A549 treated with AZD9567 at 1 μM for 4 hours (cell line): ENCODE measurements around the gene COPRS. TPM values are rescaled to one million over a fixed set of nuclear protein-coding genes. Genes with fewer than 3 reads are reported as not detected.

Experiments used
- total RNA-seq: library from RNA; stranded (reverse); fragments of 200-300 nt; extraction: Qiagen RNA extraction; gene quantifications from 5 replicates; pipeline ENCODE4 v1.2.3, GENCODE V29; 2022; ENCODE audit not compliant: insufficient read depth

The COPRS gene
- 135 to 169 TPM (median 163 TPM) in 5 replicates for total RNA-seq

GRCh38 chr17:31858642-31859486 is at the start of gene COPRS:
Gene COPRS (minus strand): TSS chr17:31859244. CDS start chr17:31859199, 45 bp downstream.

Other genes with a start within 250 kb of the COPRS start
- 71.7 to 92.5 TPM (median 87.2 TPM) in 5 replicates for gene UTP6, start 42.5 kb upstream of the COPRS start, total RNA-seq
- 20.5 to 33.9 TPM (median 27.7 TPM) in 5 replicates for gene SUZ12, start 77.8 kb upstream of the COPRS start, total RNA-seq
- 8.6 to 10.5 TPM (median 9.9 TPM) in 5 replicates for gene LRRC37B, start 148.1 kb upstream of the COPRS start, total RNA-seq